H9 (cell line): ENCODE results near the gene CTU2. TPM values are rescaled to one million over a fixed set of nuclear protein-coding genes. Genes with fewer than 3 reads are reported as not detected.

Experiments used
- DNase-seq: peaks from one replicate; pipeline ENCODE4 v3.0.0-alpha.2; 2017
- H2AFZ ChIP-seq: one replicate; pipeline ENCODE4 v1.6.1; 2013; ENCODE audit warnings: mild to moderate bottlenecking, low read length, control low read depth, moderate library complexity
- H2AK5ac ChIP-seq: 2 replicates; pipeline ENCODE4 v1.6.1; 2013; ENCODE audit warnings: low read length, control low read depth, mixed read lengths; ENCODE audit not compliant: insufficient read length
- H2BK120ac ChIP-seq: one replicate; pipeline ENCODE4 v1.6.1; 2013; ENCODE audit warnings: low read depth, mild to moderate bottlenecking, low read length, control low read depth, inconsistent platforms; ENCODE audit not compliant: poor library complexity, severe bottlenecking
- H2BK12ac ChIP-seq: 2 replicates; pipeline ENCODE4 v1.6.1; 2013; ENCODE audit warnings: low read length, control low read depth, mixed read lengths, low read depth; ENCODE audit not compliant: insufficient read length
- H2BK15ac ChIP-seq: 2 replicates; pipeline ENCODE4 v1.6.1; 2013; ENCODE audit warnings: low read depth, low read length, control low read depth
- H2BK20ac ChIP-seq: one replicate; pipeline ENCODE4 v1.6.1; 2013; ENCODE audit warnings: low read depth, mild to moderate bottlenecking, low read length, control low read depth, inconsistent platforms; ENCODE audit not compliant: poor library complexity, severe bottlenecking
- H2BK5ac ChIP-seq: 2 replicates; pipeline ENCODE4 v1.6.1; 2013; ENCODE audit warnings: low read length, control low read depth, mixed read lengths; ENCODE audit not compliant: insufficient read length
- H3K14ac ChIP-seq: 2 replicates; pipeline ENCODE4 v1.6.1; 2013; ENCODE audit warnings: low read length, control low read depth; ENCODE audit not compliant: insufficient read depth
- H3K18ac ChIP-seq: 2 replicates; pipeline ENCODE4 v1.6.1; 2013; ENCODE audit warnings: low read depth, mild to moderate bottlenecking, mixed read lengths, low read length, control low read depth; ENCODE audit not compliant: insufficient read length
- H3K23ac ChIP-seq: 2 replicates; pipeline ENCODE4 v1.6.1; 2013; ENCODE audit warnings: low read length, control low read depth, mixed read lengths, low read depth; ENCODE audit not compliant: insufficient read length
- H3K23me2 ChIP-seq: 2 replicates; pipeline ENCODE4 v1.6.1; 2013; ENCODE audit warnings: low read depth, mild to moderate bottlenecking, mixed read lengths, low read length, control low read depth; ENCODE audit not compliant: insufficient read length, poor library complexity, severe bottlenecking
- H3K27ac ChIP-seq: 2 replicates; pipeline ENCODE4 v1.5.1; 2013; ENCODE audit warnings: low read length, control low read depth, mixed read lengths, low read depth; ENCODE audit not compliant: insufficient read length
- H3K27me3 ChIP-seq: 2 replicates; pipeline ENCODE4 v1.6.1; 2013; ENCODE audit warnings: low read length, control low read depth, inconsistent platforms; ENCODE audit not compliant: insufficient read depth
- H3K4ac ChIP-seq: 2 replicates; pipeline ENCODE4 v1.6.1; 2013; ENCODE audit warnings: low read depth, mild to moderate bottlenecking, control low read depth, inconsistent platforms, low read length, moderate library complexity
- H3K4me1 ChIP-seq: 2 replicates; pipeline ENCODE4 v1.6.1; 2013; ENCODE audit warnings: low read length, control low read depth, inconsistent platforms; ENCODE audit not compliant: insufficient read depth
- H3K4me2 ChIP-seq: 2 replicates; pipeline ENCODE4 v1.6.1; 2013; ENCODE audit warnings: low read length, control low read depth, mixed read lengths; ENCODE audit not compliant: insufficient read length, insufficient read depth
- H3K56ac ChIP-seq: 2 replicates; pipeline ENCODE4 v1.6.1; 2013; ENCODE audit warnings: low read depth, mild to moderate bottlenecking, mixed read lengths, low read length, control low read depth; ENCODE audit not compliant: insufficient read length
- H3K79me1 ChIP-seq: 2 replicates; pipeline ENCODE4 v1.6.1; 2013; ENCODE audit warnings: low read depth, mild to moderate bottlenecking, moderate library complexity, low read length, control low read depth, inconsistent platforms; ENCODE audit not compliant: insufficient read depth, poor library complexity, severe bottlenecking
- H3K79me2 ChIP-seq: 2 replicates; pipeline ENCODE4 v1.6.1; 2013; ENCODE audit warnings: low read length, control low read depth, inconsistent platforms; ENCODE audit not compliant: insufficient read depth
- H3K9ac ChIP-seq: 2 replicates; pipeline ENCODE4 v1.6.1; 2013; ENCODE audit warnings: low read length, control low read depth, mixed read lengths; ENCODE audit not compliant: insufficient read length; ENCODE audit errors: extremely low read depth
- H3K9me3 ChIP-seq: one replicate; pipeline ENCODE4 v1.6.1; 2013; ENCODE audit warnings: low read depth, low read length, inconsistent platforms; ENCODE audit not compliant: control insufficient read depth
- H3T11ph ChIP-seq: one replicate; pipeline ENCODE4 v1.6.1; 2013; ENCODE audit warnings: mild to moderate bottlenecking, low read length, control low read depth, inconsistent platforms
- H4K20me1 ChIP-seq: one replicate; pipeline ENCODE4 v1.6.1; 2013; ENCODE audit not compliant: control insufficient read depth, insufficient read length, insufficient read depth
- H4K5ac ChIP-seq: 2 replicates; pipeline ENCODE4 v1.6.1; 2013; ENCODE audit warnings: low read depth, mild to moderate bottlenecking, mixed read lengths, low read length, control low read depth; ENCODE audit not compliant: insufficient read length
- H4K8ac ChIP-seq: replicated peaks from 2 replicates; pipeline ENCODE4 v1.6.1; 2013; ENCODE audit warnings: low read length, control low read depth, mixed read lengths, low read depth; ENCODE audit not compliant: insufficient read length
- H4K91ac ChIP-seq: 2 replicates; pipeline ENCODE4 v1.6.1; 2013; ENCODE audit warnings: low read depth, mild to moderate bottlenecking, moderate library complexity, mixed read lengths, low read length, control low read depth; ENCODE audit not compliant: insufficient read length
- H3K27ac Mint-ChIP-seq, 3 experiments: 2 replicates in 2 of 3; 3 replicates in 1 of 3; pipeline ENCODE4 v1.8.0; 2020 to 2021; ENCODE audit warnings: mixed read lengths in 3 of 3, mild to moderate bottlenecking in 1 of 3, moderate library complexity in 1 of 3
- H3K27me3 Mint-ChIP-seq: 2 replicates; pipeline ENCODE4 v1.8.0; 2021; ENCODE audit warnings: low read depth, mild to moderate bottlenecking, moderate library complexity, mixed read lengths
- H3K36me3 Mint-ChIP-seq, 3 experiments: 2 replicates in 2 of 3; 3 replicates in 1 of 3; pipeline ENCODE4 v1.8.0; 2020 to 2021; ENCODE audit warnings: low read depth in 3 of 3, mixed read lengths in 3 of 3; ENCODE audit not compliant: insufficient read depth in 1 of 3
- H3K4me1 Mint-ChIP-seq, 2 experiments: 2 replicates each; pipeline ENCODE4 v1.8.0; 2020; ENCODE audit warnings: mixed read lengths in 2 of 2
- H3K4me3 Mint-ChIP-seq, 2 experiments: 2 replicates in 1 of 2; 3 replicates in 1 of 2; pipeline ENCODE4 v1.8.0; 2020 to 2021; ENCODE audit warnings: mild to moderate bottlenecking in 2 of 2, mixed read lengths in 2 of 2, moderate library complexity in 1 of 2
- H3K9me3 Mint-ChIP-seq, 2 experiments: 2 replicates in 1 of 2; 3 replicates in 1 of 2; pipeline ENCODE4 v1.8.0; 2020; ENCODE audit warnings: mild to moderate bottlenecking in 2 of 2, mixed read lengths in 2 of 2, moderate library complexity in 1 of 2
- WGBS: extraction: QIAGEN DNeasy Blood & Tissue Kit; methylation state at CpG from one replicate; pipeline ENCODE4 v1.1.7; 2013; ENCODE audit warnings: missing lambda C conversion rate, low lambda C conversion rate, mixed read lengths; ENCODE audit not compliant: insufficient read length; ENCODE audit errors: extremely low coverage; 5-methylcytosine and 5-hydroxymethylcytosine counted together
- total RNA-seq: library from RNA; stranded (reverse); gene quantifications from 2 replicates; pipeline ENCODE4 v1.2.1, GENCODE V29; 2021
- TF ChIP-seq, protein P1 (sequence below): fragments of 200-600 bp; sonication (generic); conservative IDR thresholded peaks from 3 replicates; pipeline ENCODE4 v1.8.0; 2021; ENCODE audit warnings: antibody characterized with exemption, mild to moderate bottlenecking

Gene CTU2
- total RNA-seq, 1 experiment from 2014 or later: 32.8 TPM

GRCh38 chr16:88678224-88678979 lies 27.9 kb upstream of the CTU2 start:
- no peak overlapping the region for H3K4me2 ChIP-seq
- no peak overlapping the region for H2BK120ac ChIP-seq
- no peak overlapping the region for H4K91ac ChIP-seq
- no peak overlapping the region for H2AFZ ChIP-seq
- H3K79me2 ChIP-seq: no peaks in the 10 kb centered on the region
- H2AK5ac ChIP-seq: no peak overlapping the region
- no peak overlapping the region for H2BK20ac ChIP-seq
- no peak overlapping the region for H2BK5ac ChIP-seq
- no peak overlapping the region for H3K9ac ChIP-seq
- no peak overlapping the region for H3K23ac ChIP-seq
- no peaks in the 10 kb centered on the region for H3K79me1 ChIP-seq
- H3K27me3 Mint-ChIP-seq: peaks cover 1% of the 10 kb centered on the region; the same call in 1 of the 2 replicates
- no peak overlapping the region for H4K5ac ChIP-seq
- H2BK15ac ChIP-seq: no peak overlapping the region
- H3K4me1 ChIP-seq: no peaks in the 10 kb centered on the region
- no peak overlapping the region for H3K4me3 Mint-ChIP-seq
- H3K27ac ChIP-seq: no peak overlapping the region
- H3K4me1 Mint-ChIP-seq: 0 out of 4 replicates have a peak, but pooled peaks cover 0 to 2% of the 10 kb centered on the region in 2 experiments
- H3T11ph ChIP-seq: no peak overlapping the region
- H2BK12ac ChIP-seq: no peak overlapping the region
- H3K23me2 ChIP-seq: no peaks in the 10 kb centered on the region
- DNase-seq: peak; percentile 71
- no peak overlapping the region for H4K8ac ChIP-seq
- no peak overlapping the region for H3K27ac Mint-ChIP-seq
- H3K9me3 ChIP-seq: no peaks in the 10 kb centered on the region
- no peak overlapping the region for H3K18ac ChIP-seq
- H3K4ac ChIP-seq: no peak overlapping the region
- H3K9me3 Mint-ChIP-seq: no peaks in the 10 kb centered on the region
- no peaks in the 10 kb centered on the region for H4K20me1 ChIP-seq
- H3K27me3 ChIP-seq: no peaks in the 10 kb centered on the region
- no peak overlapping the region for H3K56ac ChIP-seq
- no CpG with 5 or more reads among the region's 32 CpGs for WGBS
- peaks cover 0 to 9% (median 2%) of the 10 kb centered on the region in 3 experiments; a peak in 2 of 7 replicates for H3K36me3 Mint-ChIP-seq
- H3K14ac ChIP-seq: no peak overlapping the region
- TF ChIP-seq, protein P1, sequence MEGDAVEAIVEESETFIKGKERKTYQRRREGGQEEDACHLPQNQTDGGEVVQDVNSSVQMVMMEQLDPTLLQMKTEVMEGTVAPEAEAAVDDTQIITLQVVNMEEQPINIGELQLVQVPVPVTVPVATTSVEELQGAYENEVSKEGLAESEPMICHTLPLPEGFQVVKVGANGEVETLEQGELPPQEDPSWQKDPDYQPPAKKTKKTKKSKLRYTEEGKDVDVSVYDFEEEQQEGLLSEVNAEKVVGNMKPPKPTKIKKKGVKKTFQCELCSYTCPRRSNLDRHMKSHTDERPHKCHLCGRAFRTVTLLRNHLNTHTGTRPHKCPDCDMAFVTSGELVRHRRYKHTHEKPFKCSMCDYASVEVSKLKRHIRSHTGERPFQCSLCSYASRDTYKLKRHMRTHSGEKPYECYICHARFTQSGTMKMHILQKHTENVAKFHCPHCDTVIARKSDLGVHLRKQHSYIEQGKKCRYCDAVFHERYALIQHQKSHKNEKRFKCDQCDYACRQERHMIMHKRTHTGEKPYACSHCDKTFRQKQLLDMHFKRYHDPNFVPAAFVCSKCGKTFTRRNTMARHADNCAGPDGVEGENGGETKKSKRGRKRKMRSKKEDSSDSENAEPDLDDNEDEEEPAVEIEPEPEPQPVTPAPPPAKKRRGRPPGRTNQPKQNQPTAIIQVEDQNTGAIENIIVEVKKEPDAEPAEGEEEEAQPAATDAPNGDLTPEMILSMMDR: no peak
